DOHH2 (cell line): ENCODE measurements around the gene LPA.

Experiments used
- H3F3A ChIP-seq: fragments of 200-600 bp; sonication (generic), shearing (Covaris generic); 2 replicates; pipeline ENCODE4 v1.6.0; 2016; ENCODE audit warnings: antibody characterized with exemption, mild to moderate bottlenecking; ENCODE audit not compliant: control insufficient read depth, insufficient read depth
- H3K27ac ChIP-seq: fragments of 200-600 bp; sonication (generic); 2 replicates; pipeline ENCODE4 v1.5.1; 2014; ENCODE audit warnings: low read depth, mild to moderate bottlenecking, low read length, moderate library complexity
- H3K27me3 ChIP-seq: fragments of 200-600 bp; sonication (generic); 2 replicates; pipeline ENCODE4 v1.6.1; 2014; ENCODE audit warnings: mild to moderate bottlenecking, low read length, mixed read lengths; ENCODE audit not compliant: control insufficient read depth
- H3K36me3 ChIP-seq: fragments of 200-600 bp; sonication (generic); 2 replicates; pipeline ENCODE4 v1.6.1; 2014; ENCODE audit warnings: mild to moderate bottlenecking, low read length, moderate library complexity, mixed read lengths; ENCODE audit not compliant: control insufficient read depth
- H3K4me1 ChIP-seq: fragments of 200-600 bp; sonication (generic); 2 replicates; pipeline ENCODE4 v1.6.1; 2014; ENCODE audit warnings: mild to moderate bottlenecking, low read length, mixed read lengths; ENCODE audit not compliant: control insufficient read depth
- H3K4me2 ChIP-seq: fragments of 200-600 bp; sonication (generic); 2 replicates; pipeline ENCODE4 v1.6.0; 2014; ENCODE audit warnings: mild to moderate bottlenecking, low read length, moderate library complexity
- H3K4me3 ChIP-seq: fragments of 200-600 bp; sonication (generic); 2 replicates; pipeline ENCODE4 v1.5.1; 2014; ENCODE audit warnings: mild to moderate bottlenecking, low read length, mixed read lengths
- H3K79me2 ChIP-seq: fragments of 200-600 bp; sonication (generic); 2 replicates; pipeline ENCODE4 v1.6.1; 2014; ENCODE audit warnings: mild to moderate bottlenecking, low read length, mixed read lengths; ENCODE audit not compliant: control insufficient read depth
- H3K9me2 ChIP-seq: fragments of 200-600 bp; sonication (generic); replicated peaks from 2 replicates; pipeline ENCODE4 v1.6.1; 2014; ENCODE audit warnings: mild to moderate bottlenecking, low read length, mixed read lengths; ENCODE audit not compliant: control insufficient read depth
- H3K9me3 ChIP-seq: fragments of 200-600 bp; sonication (generic); 2 replicates; pipeline ENCODE4 v1.6.1; 2014; ENCODE audit warnings: antibody characterized with exemption, low read length, mixed read lengths; ENCODE audit not compliant: control insufficient read depth, insufficient read depth
- H4K20me1 ChIP-seq: fragments of 200-600 bp; sonication (generic); 2 replicates; pipeline ENCODE4 v1.6.0; 2014; ENCODE audit warnings: low read depth, mild to moderate bottlenecking, antibody characterized with exemption, low read length, moderate library complexity; ENCODE audit not compliant: control insufficient read depth, insufficient read depth
- CTCF ChIP-seq: fragments of 200-600 bp; sonication (generic); IDR thresholded peaks from one replicate; pipeline ENCODE4 v1.5.1; 2014; ENCODE audit warnings: antibody characterized with exemption, mild to moderate bottlenecking, low read depth, low read length; ENCODE audit not compliant: poor library complexity, severe bottlenecking
- EZH2phosphoT487 ChIP-seq: fragments of 200-600 bp; sonication (generic); IDR thresholded peaks from 2 replicates; pipeline ENCODE4 v1.6.1; 2017; ENCODE audit warnings: borderline replicate concordance, mild to moderate bottlenecking, antibody characterized with exemption, low read length, moderate library complexity, mixed read lengths

Gene LPA

GRCh38 chr6:160489091-160489490 lies 175.0 kb downstream of the LPA start:
- Histone ChIP-seq H3K27ac (no peak overlapping the region), H3K4me1 (no peaks in the 10 kb centered on the region), H3K36me3 (no peaks in the 10 kb centered on the region), H3K4me2 (no peak overlapping the region), H3K4me3 (no peak overlapping the region), H3F3A (no peaks in the 10 kb centered on the region), H3K9me3 (no peaks in the 10 kb centered on the region), H3K9me2 (no peaks in the 10 kb centered on the region), H3K79me2 (no peaks in the 10 kb centered on the region), H4K20me1 (no peaks in the 10 kb centered on the region), H3K27me3 (no peaks in the 10 kb centered on the region)
- no peak for TF ChIP-seq CTCF
- TF ChIP-seq EZH2phosphoT487 = no peak

DNA sequence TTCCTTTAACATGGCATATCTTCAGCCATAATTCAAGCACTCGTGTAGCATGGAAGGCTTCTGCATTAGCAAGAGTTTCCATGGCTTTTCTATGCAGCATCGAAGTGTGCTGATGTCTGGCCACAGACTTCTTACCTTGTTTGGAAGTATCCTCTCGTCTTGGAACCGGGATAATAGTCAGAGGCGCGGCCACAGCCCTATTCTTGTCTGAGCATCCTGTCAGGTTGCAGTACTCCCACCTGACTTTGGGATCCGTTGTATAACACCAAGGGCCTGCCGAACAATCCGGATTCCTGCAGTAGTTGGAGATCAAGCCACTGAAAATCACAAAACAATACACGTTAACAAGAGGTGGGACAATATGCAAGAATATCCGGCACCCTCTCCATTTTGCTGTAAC lies 177.0 kb downstream of the LPA start:
- Histone ChIP-seq H3K4me2 (no peak overlapping the region), H3K36me3 (no peaks in the 10 kb centered on the region), H3K27ac (no peak overlapping the region), H3F3A (no peaks in the 10 kb centered on the region), H4K20me1 (no peaks in the 10 kb centered on the region), H3K79me2 (no peaks in the 10 kb centered on the region), H3K9me3 (no peaks in the 10 kb centered on the region), H3K27me3 (no peaks in the 10 kb centered on the region), H3K4me1 (no peaks in the 10 kb centered on the region), H3K4me3 (no peak overlapping the region), H3K9me2 (no peaks in the 10 kb centered on the region)
- TF ChIP-seq EZH2phosphoT487 (no peak), CTCF (no peak)
